T-helper 1 cell treated with Interleukin-12 subunit alpha and Interleukin-12 subunit beta and Interleukin-4 antibody, amounts not matched to agents 30 ng/mL and 1 ng/mL, for 36 hours (primary cell): Measurements from ENCODE around the gene BNIP1. TPM values are rescaled to one million over a fixed set of nuclear protein-coding genes. Genes with fewer than 3 reads are reported as not detected.

Experiments
- intact Hi-C: fragments of 100-400 bp; cut with micrococcal nuclease; formaldehyde crosslinking; loops from one replicate; pipeline ENCODE4 v1.15.1; 2024
- total RNA-seq: library from RNA; stranded (reverse); gene quantifications from 2 replicates; pipeline ENCODE4 v1.2.3, GENCODE V29; 2022

Gene BNIP1
- total RNA-seq, 1 donor from 2014 or later = 16.5 TPM

- intact Hi-C loops = no loop called here
Observed at GRCh38 chr5:173208296-173208695, 64.0 kb downstream of the BNIP1 start.

GRCh38 chr5:173210877-173211276, 66.5 kb downstream of the BNIP1 start:
- intact Hi-C loops = no loop called here

GRCh38 chr5:173211284-173211683, 67.0 kb downstream of the BNIP1 start:
- intact Hi-C loops = no loop called here

GRCh38 chr5:173213236-173213933, 69.1 kb downstream of the BNIP1 start:
- intact Hi-C loops = no loop called here

Other genes starting within 250 kb of the BNIP1 start
- 40.2 and 46.6 TPM in 2 replicates for gene RPL26L1, start 185.1 kb upstream of the BNIP1 start, total RNA-seq
- gene ATP6V0E1, start 160.8 kb upstream of the BNIP1 start, total RNA-seq = 184 and 193 TPM in 2 replicates
- 16.3 and 19.3 TPM in 2 replicates for gene CREBRF, start 88.2 kb upstream of the BNIP1 start, total RNA-seq
- not detected in 2 replicates for gene NKX2-5, start 90.7 kb downstream of the BNIP1 start, total RNA-seq
- 8.6 and 12.4 TPM in 2 replicates for gene STC2, start 183.9 kb downstream of the BNIP1 start, total RNA-seq